PFSK-1 (cell line): Measurements from ENCODE around the gene CCDC24.

Experiments used
- FOXP2 ChIP-seq: optimal IDR thresholded peaks from 2 replicates; pipeline ENCODE3; 2011; ENCODE audit warnings: borderline replicate concordance, control low read depth, inconsistent platforms; ENCODE audit not compliant: insufficient read depth; ENCODE audit errors: extremely low read length, extremely low read depth
- POLR2AphosphoS5 ChIP-seq: IDR thresholded peaks from 2 replicates; pipeline ENCODE4 v1.6.1; 2012; ENCODE audit warnings: low read depth, mild to moderate bottlenecking, control low read depth, low read length, moderate library complexity
- REST ChIP-seq, 2 experiments: IDR thresholded peaks; 2 replicates each; pipeline versions ENCODE4 v1.6.1 to v1.8.0; 2011 to 2012; ENCODE audit warnings: low read depth in 2 of 2, low read length in 2 of 2, control low read depth in 1 of 2, inconsistent platforms in 1 of 2, mild to moderate bottlenecking in 1 of 2, moderate library complexity in 1 of 2; ENCODE audit not compliant: insufficient read depth in 1 of 2
- SIN3A ChIP-seq: IDR thresholded peaks from 2 replicates; pipeline ENCODE4 v1.6.1; 2012; ENCODE audit warnings: mild to moderate bottlenecking, low read length, moderate library complexity, borderline replicate concordance; ENCODE audit not compliant: insufficient read depth
- TAF1 ChIP-seq: IDR thresholded peaks from 2 replicates; pipeline ENCODE4 v1.6.1; 2012; ENCODE audit warnings: low read length, control low read depth, borderline replicate concordance; ENCODE audit not compliant: insufficient read depth

CCDC24 gene

GRCh38 chr1:43982808-43983207, 8.6 kb upstream of the CCDC24 start:
- TF ChIP-seq REST (IDR thresholded peaks at IDR 0.05; ENCODE audit: insufficient read depth in 1 of 2, low read depth in 2 of 2, low read length in 2 of 2) (no peak), POLR2AphosphoS5 (no peak), SIN3A (no peak), TAF1 (no peak), FOXP2 (no peak)

- TF ChIP-seq TAF1, result no peak
Observed at GRCh38 chr1:43983253-43983899, 8.0 kb upstream of the CCDC24 start.

- TF ChIP-seq SIN3A (no peak), POLR2AphosphoS5 (no peak), TAF1 (no peak), REST (IDR thresholded peaks at IDR 0.05; ENCODE audit: insufficient read depth in 1 of 2, low read depth in 2 of 2, low read length in 2 of 2) (no peak), FOXP2 (no peak)
Observed at GRCh38 chr1:43984855-43985254, 6.5 kb upstream of the CCDC24 start.

GRCh38 chr1:43985984-43986595, 5.3 kb upstream of the CCDC24 start:
- TF ChIP-seq TAF1 (no peak), REST (IDR thresholded peaks at IDR 0.05; ENCODE audit: insufficient read depth in 1 of 2, low read depth in 2 of 2, low read length in 2 of 2) (no peak), FOXP2 (no peak), POLR2AphosphoS5 (no peak), SIN3A (no peak)

GRCh38 chr1:43986712-43987111, 4.7 kb upstream of the CCDC24 start:
- TF ChIP-seq FOXP2 (no peak), POLR2AphosphoS5 (no peak), TAF1 (no peak), SIN3A (no peak), REST (IDR thresholded peaks at IDR 0.05; ENCODE audit: insufficient read depth in 1 of 2, low read depth in 2 of 2, low read length in 2 of 2) (no peak)
